Left renal cortex interstitium (tissue), 4 donors: ENCODE data around the gene SIK3. TPM values are rescaled to one million over a fixed set of nuclear protein-coding genes. Genes with fewer than 3 reads are reported as not detected.
"Not testable (repeated sequence)": the region's sequence is repeated elsewhere in the genome, so short reads cannot be mapped to it uniquely, and the experiment has no call there.

Experiments used
- DNase-seq, 4 donors: peaks; one replicate each; pipeline ENCODE4 v3.0.0-alpha.2; 2013; ENCODE audit warnings: low read depth in 4 of 4, low spot score in 2 of 4, missing footprints in 1 of 4
- polyA plus RNA-seq, 4 donors: library from polyadenylated mRNA; unstranded; fragments of 120-200 nt; gene quantifications; one replicate each; pipeline ENCODE4 v1.2.1, GENCODE V29; 2013; ENCODE audit not compliant: insufficient read length in 4 of 4

SIK3 gene
- polyA plus RNA-seq, 4 donors: 26.1 to 50.9 (median 35.8) TPM

DNA sequence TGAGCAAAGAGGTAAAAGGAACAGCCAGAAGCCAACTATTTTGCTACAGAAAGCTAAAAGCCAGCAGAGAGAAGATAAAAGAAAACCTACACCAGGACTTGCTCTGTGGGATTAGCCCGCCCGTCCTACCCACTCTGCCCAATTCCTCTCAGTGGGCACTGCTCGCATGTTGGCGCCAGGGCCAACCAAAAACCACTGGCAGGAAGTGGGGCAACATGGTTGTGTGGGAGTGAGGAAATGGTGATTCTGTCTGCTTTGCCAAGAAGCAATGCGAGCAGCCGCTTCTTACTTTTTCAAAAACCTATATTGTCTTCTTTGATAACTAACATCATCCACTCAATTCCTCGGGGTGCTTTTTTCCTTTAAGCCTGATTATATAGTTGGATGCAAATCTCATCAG lies 246.6 kb downstream of the SIK3 start:
- no peak for DNase-seq

DNA sequence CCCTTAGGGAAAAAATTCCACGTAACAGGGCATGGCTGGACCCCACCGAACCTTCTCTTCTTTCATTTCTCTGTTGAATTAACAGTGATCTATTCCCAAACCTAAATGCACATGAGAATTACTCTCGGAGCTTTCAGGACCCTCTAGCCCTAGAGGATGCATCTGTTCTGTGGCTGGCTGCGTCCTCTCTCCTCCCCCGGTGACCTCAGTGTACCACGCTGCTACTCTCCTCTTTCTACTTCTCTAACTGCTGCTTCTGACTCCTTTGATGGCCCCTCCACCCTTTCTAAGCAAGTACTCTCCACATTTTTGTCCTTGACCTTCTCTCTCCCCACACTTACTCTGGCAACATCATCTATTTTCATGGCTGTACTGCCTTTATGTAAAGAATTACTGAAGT lies 248.7 kb downstream of the SIK3 start:
- DNase-seq: no peak

DNA sequence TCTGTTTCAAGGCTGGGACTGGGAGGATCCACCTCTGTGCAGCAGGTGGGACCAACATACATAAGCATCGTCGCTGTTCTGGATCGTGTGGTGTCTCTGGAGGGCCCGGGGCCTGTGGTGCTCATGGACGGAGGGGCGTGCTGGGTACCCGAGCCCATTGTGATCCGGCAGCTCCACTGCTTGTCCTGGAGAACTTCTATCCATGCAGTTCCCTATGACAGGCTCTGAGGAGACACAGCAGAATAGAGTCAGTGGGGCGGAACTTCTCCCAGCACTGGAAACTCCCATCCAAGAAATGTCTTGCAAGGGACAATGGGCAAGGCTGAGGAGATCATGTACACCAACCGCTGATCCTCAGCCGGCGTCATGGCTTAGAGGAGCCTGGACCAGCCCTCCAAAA lies 249.2 kb downstream of the SIK3 start:
- no peak for DNase-seq

DNA sequence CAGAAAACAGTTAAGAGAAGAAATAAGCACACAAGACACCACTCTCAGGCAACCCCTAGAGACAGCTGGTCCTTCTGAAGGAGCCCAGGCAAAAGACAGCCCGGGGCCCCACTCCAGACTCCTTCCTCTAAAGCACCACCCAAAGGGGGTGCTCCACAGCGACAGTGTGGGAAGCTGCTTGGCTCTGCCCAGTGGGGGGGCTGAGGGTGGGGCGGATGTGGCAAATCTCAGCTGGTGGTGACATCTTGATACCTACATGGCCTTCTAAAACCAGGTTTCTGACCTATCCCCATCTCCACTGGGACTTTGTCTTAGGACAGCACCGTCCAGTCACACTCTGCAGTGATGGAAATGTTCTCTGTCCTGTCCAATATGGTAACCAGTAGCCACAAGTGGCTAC lies 250.6 kb downstream of the SIK3 start:
- no peak for DNase-seq

DNA sequence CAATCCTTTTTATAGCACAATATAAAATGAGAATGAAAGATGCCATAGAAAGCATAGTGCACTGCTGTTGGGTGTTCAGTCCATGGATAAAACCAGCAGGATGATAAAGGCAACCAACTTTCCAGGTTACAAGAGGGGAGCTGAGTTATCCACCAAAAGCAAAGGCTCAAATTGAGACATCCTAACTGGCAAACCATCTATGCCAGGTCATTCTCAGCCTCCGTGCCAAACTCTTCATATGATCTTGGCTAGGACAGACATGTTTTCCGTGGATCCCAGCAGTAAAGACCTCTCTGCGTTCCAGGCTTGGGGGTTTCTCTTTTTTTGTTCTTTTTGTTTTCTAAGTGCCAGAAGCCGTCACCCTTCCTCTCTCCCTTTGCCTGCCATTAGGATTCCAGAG lies 253.5 kb downstream of the SIK3 start:
- no peak for DNase-seq

DNA sequence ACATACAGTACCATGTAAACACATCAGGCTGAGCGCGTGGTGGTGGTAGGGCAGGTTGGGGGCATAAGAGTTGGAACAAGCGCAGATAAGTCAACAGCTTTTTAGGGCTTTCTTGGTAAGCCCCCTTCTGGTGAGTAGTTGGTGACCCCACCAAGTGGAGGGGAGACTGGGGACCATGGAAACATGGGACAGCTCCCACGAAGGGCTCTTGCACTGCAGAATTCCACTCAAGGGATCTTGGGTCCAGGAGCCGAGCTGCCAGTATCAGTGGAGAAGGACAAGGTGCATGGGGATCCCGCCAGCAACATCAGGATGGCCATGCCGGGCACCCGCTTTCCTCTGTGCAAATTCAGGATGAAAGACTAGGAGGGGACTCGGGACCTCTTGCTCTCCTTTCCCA lies 254.6 kb downstream of the SIK3 start:
- no peak for DNase-seq

DNA sequence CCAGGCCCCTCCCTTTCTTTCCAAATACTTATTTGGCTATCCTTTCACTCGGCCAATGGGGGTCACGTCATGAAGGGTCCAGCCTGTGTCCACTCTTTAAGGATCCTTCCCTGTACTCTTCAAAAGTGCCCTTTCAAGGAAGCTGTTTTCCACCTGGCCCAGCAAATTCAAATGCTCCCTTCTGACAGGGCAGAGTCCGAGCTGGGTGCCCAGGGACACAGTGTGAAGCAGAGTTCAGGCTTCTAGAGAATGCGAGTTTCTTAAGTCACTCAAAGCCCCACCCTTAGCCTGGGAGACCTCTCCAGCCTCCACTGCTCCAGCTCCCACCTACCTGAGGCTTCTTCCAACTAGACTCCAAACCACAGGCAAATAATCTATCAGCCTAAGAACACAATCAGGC lies 255.3 kb downstream of the SIK3 start:
- DNase-seq: no peak

DNA sequence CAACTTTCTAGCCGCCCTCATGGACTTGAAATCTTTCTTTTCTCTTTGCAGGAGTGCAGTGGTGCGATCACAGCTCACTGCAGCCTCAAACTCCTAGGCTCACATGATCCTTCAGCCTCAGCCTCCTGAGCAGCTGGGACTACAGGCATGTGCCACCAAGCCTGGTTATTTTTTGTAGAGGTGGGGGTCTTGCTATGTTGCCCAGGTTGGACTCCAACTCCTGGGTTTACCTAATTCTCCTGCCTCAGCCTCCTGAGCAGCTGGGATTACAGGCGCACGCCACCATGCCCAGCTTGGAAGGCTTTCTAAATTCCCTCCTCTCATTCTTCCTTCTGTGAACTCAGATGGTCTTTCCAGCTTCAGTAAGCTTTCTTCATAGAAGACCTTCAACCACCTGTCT lies 256.1 kb downstream of the SIK3 start:
- no peak for DNase-seq

DNA sequence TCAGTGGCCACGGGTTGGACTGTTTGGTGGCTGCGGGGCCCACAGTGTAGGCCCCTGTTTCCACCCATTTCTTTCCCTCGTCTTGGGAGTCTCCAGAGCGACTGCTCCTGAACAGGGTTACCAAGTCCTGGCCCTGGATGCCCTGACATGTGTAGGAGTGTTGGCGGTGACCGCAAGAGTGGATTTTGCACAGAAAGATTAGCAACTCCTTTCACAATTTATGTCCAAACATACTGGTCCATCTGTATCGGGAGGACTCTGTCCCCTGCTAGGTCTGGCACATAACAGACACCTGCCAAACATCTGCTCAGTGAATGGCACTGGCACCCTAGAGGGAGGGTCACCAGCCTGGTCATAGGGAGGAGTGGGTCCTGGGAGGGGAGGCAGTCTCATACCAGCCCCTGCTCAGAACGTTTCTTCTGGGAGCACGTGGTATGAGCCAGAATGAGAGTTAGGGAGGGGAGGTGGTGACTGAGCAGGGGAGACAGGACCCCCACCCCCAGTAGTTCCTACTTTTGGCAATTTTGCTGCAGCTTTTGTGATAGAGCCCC lies 257.4 kb downstream of the SIK3 start:
- DNase-seq: no peak

DNA sequence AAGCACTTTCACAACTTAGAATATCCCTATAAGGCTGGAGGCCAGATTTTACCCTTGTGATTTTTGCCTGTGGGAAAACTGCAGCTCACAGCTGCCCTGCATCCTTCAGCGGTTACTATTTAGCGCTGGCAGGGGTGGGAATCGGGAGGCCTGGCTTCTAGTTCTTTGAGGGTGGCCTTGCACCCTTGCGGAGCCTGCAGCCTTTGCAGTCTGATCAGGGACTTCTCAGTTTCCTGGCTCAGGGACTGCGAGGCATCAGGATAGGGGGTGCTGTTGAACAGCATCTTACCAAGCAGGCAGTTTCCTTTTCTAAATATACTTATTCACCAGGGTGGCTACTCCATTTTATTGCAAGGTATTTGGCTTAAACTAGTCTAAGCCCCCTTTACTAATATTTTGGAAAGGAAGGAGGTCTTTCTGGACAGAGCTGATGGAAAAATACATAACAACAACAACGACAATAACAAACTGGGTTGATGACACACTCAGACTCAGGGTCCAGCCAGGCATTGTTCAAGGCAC lies 257.9 kb downstream of the SIK3 start:
- DNase-seq: no peak

DNA sequence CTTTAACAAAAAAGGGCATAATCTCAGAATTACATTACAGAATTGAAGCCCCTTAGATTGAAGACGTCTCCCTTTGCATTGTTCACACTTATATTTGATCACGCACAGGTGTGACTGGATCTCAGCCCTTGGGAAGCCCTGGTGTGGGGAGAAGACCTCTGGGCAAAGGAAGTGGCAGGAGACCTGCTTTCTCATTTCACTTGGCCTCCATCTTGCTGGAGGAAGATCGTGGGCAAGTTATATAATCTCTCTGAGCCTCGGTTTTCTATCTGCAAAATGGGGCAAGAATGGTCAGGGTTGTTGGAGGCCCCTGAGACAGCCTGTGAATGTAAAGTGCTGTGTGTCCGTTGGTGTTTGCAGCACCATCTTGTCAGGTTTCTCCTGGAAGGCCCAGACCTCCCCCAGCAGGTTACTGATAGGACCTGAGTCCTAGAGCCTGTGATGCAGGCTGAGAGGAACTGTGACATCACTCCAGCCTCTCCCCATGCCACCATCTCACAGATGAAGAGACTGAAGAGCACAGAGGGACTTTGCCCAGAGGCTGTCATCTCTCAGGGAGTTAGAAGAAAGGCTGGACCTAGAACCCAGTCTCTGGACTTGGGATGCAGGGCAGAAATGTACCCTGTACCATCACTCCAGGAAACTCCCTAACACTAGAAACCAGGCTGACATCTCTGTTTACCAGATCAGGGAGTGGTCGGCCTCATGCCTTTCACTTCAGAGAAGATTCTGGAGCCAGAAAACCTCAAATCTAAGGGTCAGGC lies 259.7 kb downstream of the SIK3 start:
- no peak for DNase-seq

DNA sequence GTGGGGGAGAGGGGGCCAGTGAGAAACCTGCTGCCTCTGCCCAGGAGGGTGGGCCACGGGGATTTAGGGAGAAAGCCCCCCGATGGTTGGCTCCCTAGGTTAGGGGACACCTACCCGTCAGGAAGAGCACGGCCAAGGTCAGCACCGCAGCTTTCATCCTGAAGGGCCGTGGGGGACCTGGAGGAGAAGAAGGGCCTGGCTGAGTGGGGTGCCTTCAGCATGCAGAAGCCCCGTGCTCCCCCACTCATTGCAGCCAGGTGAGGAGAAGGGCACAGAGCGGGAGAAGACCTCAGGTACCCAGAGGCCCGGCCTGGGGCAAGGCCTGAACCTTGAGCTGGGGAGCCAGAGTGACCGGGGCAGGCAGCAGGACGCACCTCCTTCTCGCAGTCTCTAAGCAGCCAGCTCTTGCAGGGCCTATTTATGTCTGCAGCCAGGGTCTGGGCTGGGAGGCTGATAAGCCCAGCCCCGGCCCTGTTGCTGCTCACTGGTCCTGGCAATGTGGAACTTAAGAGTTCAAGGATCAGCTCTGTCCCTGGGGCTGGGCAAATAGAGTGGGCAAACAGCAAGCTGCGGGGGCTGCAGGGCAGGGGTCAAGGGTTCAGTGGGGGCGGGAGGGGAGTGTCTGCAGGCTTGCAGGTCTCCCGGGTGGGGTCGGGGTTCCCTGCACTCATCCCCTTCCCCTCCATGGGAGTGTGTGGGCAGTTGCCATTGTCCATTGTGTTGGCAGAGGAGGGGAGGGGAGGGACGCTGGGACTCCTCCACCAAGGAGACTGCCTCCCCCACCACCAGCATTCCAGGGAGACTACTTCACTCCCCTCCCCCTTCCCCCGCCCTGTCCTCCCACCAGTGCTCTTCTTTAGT lies 260.8 kb downstream of the SIK3 start, which contains the start of gene APOA1:
APOA1 (minus strand) TSS at position 392 of the 861 bp plus-strand sequence; CDS start at position 157, 235 bp downstream.
- no peak for DNase-seq

DNA sequence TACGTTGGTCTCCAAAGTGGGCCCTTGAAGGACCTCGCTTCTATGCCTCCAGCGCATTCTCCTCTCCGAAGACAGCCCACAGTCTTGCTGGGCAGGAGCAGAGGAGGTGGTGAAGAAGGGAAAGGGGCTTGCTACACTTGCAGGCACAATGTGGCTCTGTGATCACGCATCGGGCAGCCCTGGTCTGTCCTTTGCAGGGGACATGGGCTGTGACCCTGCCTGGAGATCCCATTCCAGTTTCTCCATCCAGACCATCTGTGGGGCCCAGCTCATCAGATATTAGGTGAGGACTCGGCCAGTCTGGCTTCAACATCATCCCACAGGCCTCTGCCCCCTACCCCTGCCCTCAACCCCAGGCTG lies 261.6 kb downstream of the SIK3 start:
- no peak for DNase-seq

DNA sequence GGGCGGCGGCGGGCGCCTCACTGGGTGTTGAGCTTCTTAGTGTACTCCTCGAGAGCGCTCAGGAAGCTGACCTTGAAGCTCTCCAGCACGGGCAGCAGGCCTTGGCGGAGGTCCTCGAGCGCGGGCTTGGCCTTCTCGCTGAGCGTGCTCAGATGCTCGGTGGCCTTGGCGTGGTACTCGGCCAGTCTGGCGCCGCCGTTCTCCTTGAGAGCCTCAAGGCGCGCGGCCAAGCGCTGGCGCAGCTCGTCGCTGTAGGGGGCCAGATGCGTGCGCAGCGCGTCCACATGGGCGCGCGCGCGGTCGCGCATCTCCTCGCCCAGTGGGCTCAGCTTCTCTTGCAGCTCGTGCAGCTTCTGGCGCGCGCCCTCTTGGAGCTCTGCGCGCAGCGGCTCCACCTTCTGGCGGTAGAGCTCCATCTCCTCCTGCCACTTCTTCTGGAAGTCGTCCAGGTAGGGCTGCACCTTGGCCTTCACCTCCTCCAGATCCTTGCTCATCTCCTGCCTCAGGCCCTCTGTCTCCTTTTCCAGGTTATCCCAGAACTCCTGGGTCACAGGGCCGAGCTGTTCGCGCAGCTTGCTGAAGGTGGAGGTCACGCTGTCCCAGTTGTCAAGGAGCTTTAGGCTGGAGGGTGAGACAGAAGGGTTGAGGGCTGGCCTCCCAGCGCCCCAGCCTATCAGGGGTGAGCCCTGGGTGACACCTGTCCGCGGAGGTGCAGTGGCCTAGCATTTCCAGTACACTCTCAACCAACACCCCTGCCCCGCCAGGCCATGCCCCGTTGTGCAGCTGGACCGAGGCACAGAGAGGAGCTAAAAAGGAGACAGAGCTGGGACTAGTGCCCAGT lies 262.2 kb downstream of the SIK3 start:
- DNase-seq: peak; percentile 70 to 89 (median 82)

DNA sequence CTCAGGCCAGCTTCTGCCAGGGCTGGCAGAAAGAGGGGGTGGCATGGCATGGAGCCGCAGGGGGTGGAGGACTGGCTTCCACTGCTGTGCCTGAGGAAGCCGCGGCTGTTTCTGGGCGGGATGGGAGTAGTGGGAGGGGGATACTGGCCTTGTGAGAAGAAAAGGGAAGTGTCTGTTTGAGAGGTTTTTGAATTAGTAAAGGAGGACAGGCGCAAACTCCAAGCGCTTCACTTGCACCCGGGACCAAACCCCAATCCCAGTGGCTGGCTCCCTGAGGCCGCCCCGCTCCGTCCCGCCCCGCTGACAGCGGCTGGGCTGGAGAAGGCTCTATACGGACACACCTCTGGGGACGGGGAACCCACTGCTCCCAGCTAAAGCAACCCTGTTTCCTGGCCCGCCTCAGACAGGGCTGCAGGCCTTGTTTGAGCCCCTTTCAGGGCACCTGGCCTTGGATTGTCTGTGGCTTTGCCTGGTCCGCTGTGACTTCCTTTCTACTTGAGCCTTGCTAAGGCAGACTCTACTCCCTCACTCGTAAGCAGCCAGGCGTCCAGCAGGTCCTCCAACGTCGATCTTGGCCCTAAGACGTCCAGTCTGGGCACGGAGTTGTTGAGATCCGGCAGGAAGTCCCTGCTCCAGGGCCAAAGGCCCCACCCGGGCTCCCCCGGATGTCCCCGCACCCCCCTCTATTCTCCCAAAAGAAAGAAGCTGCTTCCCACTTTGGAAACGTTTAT lies 263.0 kb downstream of the SIK3 start:
- DNase-seq: peak in 1 of 4 donors; percentile 23

DNA sequence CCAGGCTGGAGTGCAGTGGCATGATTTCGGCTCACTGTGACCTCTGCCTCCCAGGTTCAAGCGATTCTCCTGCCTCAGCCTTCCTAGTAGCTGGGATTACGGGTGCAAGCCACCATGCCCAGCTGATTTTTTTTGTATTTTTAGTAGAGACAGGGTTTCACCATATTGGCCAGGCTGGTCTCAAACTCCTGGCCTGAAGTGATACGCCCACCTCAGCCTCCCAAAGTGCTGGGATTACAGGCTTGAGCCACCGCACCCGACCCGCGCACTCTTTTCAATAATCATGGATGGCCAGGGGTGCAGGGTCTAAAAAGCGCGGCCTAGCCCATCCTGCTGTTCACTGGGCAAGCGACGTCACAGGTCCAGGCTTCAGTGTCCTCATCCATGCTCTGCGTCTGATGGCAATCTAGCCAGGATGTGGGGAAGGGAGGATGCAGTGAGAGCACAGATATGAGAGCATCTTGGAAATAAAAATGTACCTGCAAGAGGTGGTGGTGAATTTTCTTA lies 263.6 kb downstream of the SIK3 start:
- DNase-seq: not testable (repeated sequence)

DNA sequence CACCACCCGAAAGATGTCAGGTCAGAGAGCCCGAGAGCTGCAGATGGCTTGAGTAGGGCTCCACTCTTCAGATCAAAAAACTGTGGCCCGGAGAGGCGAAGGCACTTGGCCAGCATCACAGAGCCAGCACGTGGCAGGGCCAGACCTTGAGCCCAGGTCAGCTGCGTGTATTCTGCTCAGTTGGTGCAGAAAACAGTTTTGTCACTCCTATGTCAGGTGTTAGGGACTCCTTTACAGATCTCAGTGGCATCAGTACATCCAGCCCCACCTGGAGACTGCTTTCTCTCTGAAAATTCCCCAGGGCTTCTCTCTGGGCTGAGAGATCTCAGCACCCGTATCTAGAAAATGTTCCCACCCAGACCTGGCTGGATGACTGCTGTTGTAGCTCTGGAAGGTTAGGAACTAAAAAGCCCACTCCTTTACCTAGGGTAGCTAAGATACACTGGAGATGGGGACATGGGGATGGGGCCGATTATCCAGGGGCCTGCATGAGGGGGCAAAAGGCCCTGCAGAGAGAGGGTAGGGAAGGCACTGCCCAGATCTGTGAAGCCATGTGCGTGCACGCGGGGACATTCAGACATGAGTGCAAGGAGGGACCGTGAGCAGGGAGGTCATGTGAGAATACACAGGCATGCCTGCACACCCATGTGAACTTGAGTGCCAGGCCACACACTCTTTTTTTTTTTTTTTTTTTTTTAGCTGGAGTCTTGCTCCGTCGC lies 264.3 kb downstream of the SIK3 start:
- DNase-seq: no peak

DNA sequence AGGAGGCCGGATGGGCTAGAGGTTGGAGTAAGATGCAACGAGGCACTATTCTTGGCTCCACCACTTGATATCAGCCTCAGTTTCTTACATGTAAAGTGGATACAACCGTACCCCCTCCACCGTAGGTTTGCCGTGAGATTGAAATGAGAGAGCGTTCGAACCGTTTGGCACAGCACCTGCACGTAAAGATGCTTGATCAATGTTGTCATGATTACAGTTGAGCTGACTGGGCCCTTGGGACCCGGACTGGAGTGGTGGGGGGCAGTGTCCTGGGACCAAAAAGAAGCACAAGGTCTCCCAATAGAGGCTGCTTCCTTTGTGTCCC lies 264.8 kb downstream of the SIK3 start:
- no peak for DNase-seq
